Dendritic cell treated with granulocyte-macrophage colony-stimulating factor and Interleukin-4, amounts not matched to agents 40 ng/mL and 50 ng/mL, for 4 days (primary cell): ENCODE data around the gene C1orf53.
"Not testable (repeated sequence)": the region's sequence is repeated elsewhere in the genome, so short reads cannot be mapped to it uniquely, and the experiment has no call there.

Source experiments
- H3K27ac Mint-ChIP-seq: one replicate; pipeline ENCODE4 v1.8.0; 2022; ENCODE audit warnings: mild to moderate bottlenecking, mixed read lengths
- H3K27me3 Mint-ChIP-seq: one replicate; pipeline ENCODE4 v1.8.0; 2022; ENCODE audit warnings: mild to moderate bottlenecking, mixed read lengths
- H3K36me3 Mint-ChIP-seq: one replicate; pipeline ENCODE4 v1.8.0; 2022; ENCODE audit warnings: low read depth, mixed read lengths
- H3K4me1 Mint-ChIP-seq: one replicate; pipeline ENCODE4 v1.8.0; 2022; ENCODE audit warnings: low read depth, mixed read lengths
- H3K4me3 Mint-ChIP-seq: one replicate; pipeline ENCODE4 v1.8.0; 2022; ENCODE audit warnings: mild to moderate bottlenecking, moderate library complexity, mixed read lengths
- H3K9me3 Mint-ChIP-seq: one replicate; pipeline ENCODE4 v1.8.0; 2022; ENCODE audit warnings: mixed read lengths
- intact Hi-C: fragments of 100-400 bp; cut with micrococcal nuclease; formaldehyde crosslinking; loops from one replicate; pipeline ENCODE4 v1.15.0; 2022

The C1orf53 gene

GRCh38 chr1:197902454-197903195 is at the start of gene C1orf53:
C1orf53 (plus strand) TSS chr1:197902630; CDS start chr1:197902650, 20 bp downstream.
- Mint-ChIP-seq H3K9me3 (no peaks in the 10 kb centered on the region), H3K27me3 (peaks cover 50% of the 10 kb centered on the region), H3K36me3 (no peaks in the 10 kb centered on the region), H3K4me3 (peak within 1 kb of the TSS; percentile 83), H3K27ac (peak within 1 kb of the TSS; percentile 88), H3K4me1 (peaks cover 12% of the 10 kb centered on the region)
- intact Hi-C loops = no loop called here

- H3K27me3 Mint-ChIP-seq, intact Hi-C loops, H3K9me3 Mint-ChIP-seq, H3K27ac Mint-ChIP-seq, H3K4me3 Mint-ChIP-seq, H3K36me3 Mint-ChIP-seq: not testable (repeated sequence)
- H3K4me1 Mint-ChIP-seq = peaks cover 14% of the 10 kb centered on the region
Measured at GRCh38 chr1:197855751-197856150, 46.7 kb upstream of the C1orf53 start.

GRCh38 chr1:197857477-197857876 is 45.0 kb upstream of the C1orf53 start:
- peaks cover 5% of the 10 kb centered on the region for H3K4me1 Mint-ChIP-seq
- no peaks in the 10 kb centered on the region for H3K27me3 Mint-ChIP-seq
- H3K36me3 Mint-ChIP-seq = no peaks in the 10 kb centered on the region
- no peak overlapping the region for H3K27ac Mint-ChIP-seq
- intact Hi-C loops = no loop called here
- no peak overlapping the region for H3K4me3 Mint-ChIP-seq
- H3K9me3 Mint-ChIP-seq = no peaks in the 10 kb centered on the region

GRCh38 chr1:197859024-197859423 is 43.4 kb upstream of the C1orf53 start:
- Mint-ChIP-seq H3K9me3 (no peaks in the 10 kb centered on the region), H3K27me3 (no peaks in the 10 kb centered on the region), H3K36me3 (no peaks in the 10 kb centered on the region), H3K4me1 (peaks cover 5% of the 10 kb centered on the region), H3K27ac (no peak overlapping the region), H3K4me3 (no peak overlapping the region)
- intact Hi-C loops = no loop called here

GRCh38 chr1:197862221-197862620 is 40.2 kb upstream of the C1orf53 start:
- intact Hi-C loops = loop anchor here (10.0 kb wide), 1 partner anchor 97 kb away; no protein-coding TSS in a partner anchor
- Mint-ChIP-seq H3K27me3 (no peaks in the 10 kb centered on the region), H3K27ac (no peak overlapping the region), H3K9me3 (no peaks in the 10 kb centered on the region), H3K4me1 (peaks cover 9% of the 10 kb centered on the region), H3K4me3 (no peak overlapping the region), H3K36me3 (no peaks in the 10 kb centered on the region)

- no peaks in the 10 kb centered on the region for H3K36me3 Mint-ChIP-seq
- H3K27ac Mint-ChIP-seq = no peak overlapping the region
- H3K4me1 Mint-ChIP-seq = peaks cover 7% of the 10 kb centered on the region
- H3K4me3 Mint-ChIP-seq = no peak overlapping the region
- no peaks in the 10 kb centered on the region for H3K27me3 Mint-ChIP-seq
- no peaks in the 10 kb centered on the region for H3K9me3 Mint-ChIP-seq
- intact Hi-C loops = loop anchor here (10.0 kb wide), 1 partner anchor 98 kb away; no protein-coding TSS in a partner anchor
Measured at GRCh38 chr1:197862671-197863070, 39.8 kb upstream of the C1orf53 start.

- Mint-ChIP-seq H3K4me3 (no peak overlapping the region), H3K27me3 (no peaks in the 10 kb centered on the region), H3K9me3 (no peaks in the 10 kb centered on the region), H3K27ac (no peak overlapping the region), H3K36me3 (no peaks in the 10 kb centered on the region), H3K4me1 (peaks cover 7% of the 10 kb centered on the region)
- intact Hi-C loops = loop anchor here (5.0 to 10.0 kb wide), 4 partner anchors 84 to 339 kb away; no protein-coding TSS in a partner anchor
Measured at GRCh38 chr1:197865809-197866208, 36.6 kb upstream of the C1orf53 start.

GRCh38 chr1:197868751-197869489 is 33.5 kb upstream of the C1orf53 start:
- intact Hi-C loops = loop anchor here (2.0 to 10.0 kb wide), 5 partner anchors 87 to 342 kb away; no protein-coding TSS in a partner anchor
- H3K36me3 Mint-ChIP-seq = no peaks in the 10 kb centered on the region
- H3K9me3 Mint-ChIP-seq = peaks cover 15% of the 10 kb centered on the region
- peaks cover 7% of the 10 kb centered on the region for H3K4me1 Mint-ChIP-seq
- no peak overlapping the region for H3K27ac Mint-ChIP-seq
- no peak overlapping the region for H3K4me3 Mint-ChIP-seq
- H3K27me3 Mint-ChIP-seq = no peaks in the 10 kb centered on the region

- intact Hi-C loops = loop anchor here (2.0 to 10.0 kb wide), 5 partner anchors 87 to 342 kb away; no protein-coding TSS in a partner anchor
- Mint-ChIP-seq H3K9me3 (peaks cover 15% of the 10 kb centered on the region), H3K4me1 (peaks cover 7% of the 10 kb centered on the region), H3K36me3 (no peaks in the 10 kb centered on the region), H3K4me3 (no peak overlapping the region), H3K27me3 (no peaks in the 10 kb centered on the region), H3K27ac (no peak overlapping the region)
Measured at GRCh38 chr1:197869490-197870077, 32.8 kb upstream of the C1orf53 start.

- no peak overlapping the region for H3K27ac Mint-ChIP-seq
- no peaks in the 10 kb centered on the region for H3K36me3 Mint-ChIP-seq
- H3K27me3 Mint-ChIP-seq = no peaks in the 10 kb centered on the region
- intact Hi-C loops = no loop called here
- peaks cover 28% of the 10 kb centered on the region for H3K9me3 Mint-ChIP-seq
- no peak overlapping the region for H3K4me3 Mint-ChIP-seq
- H3K4me1 Mint-ChIP-seq = peaks cover 6% of the 10 kb centered on the region
Measured at GRCh38 chr1:197876894-197877293, 25.5 kb upstream of the C1orf53 start.

- H3K27ac Mint-ChIP-seq, intact Hi-C loops, H3K4me1 Mint-ChIP-seq, H3K27me3 Mint-ChIP-seq, H3K4me3 Mint-ChIP-seq, H3K36me3 Mint-ChIP-seq: not testable (repeated sequence)
- H3K9me3 Mint-ChIP-seq = peaks cover 27% of the 10 kb centered on the region
Measured at GRCh38 chr1:197880385-197880784, 22.0 kb upstream of the C1orf53 start.

GRCh38 chr1:197882241-197882640 is 20.2 kb upstream of the C1orf53 start:
- H3K27ac Mint-ChIP-seq, H3K27me3 Mint-ChIP-seq, H3K4me1 Mint-ChIP-seq, intact Hi-C loops, H3K4me3 Mint-ChIP-seq, H3K36me3 Mint-ChIP-seq: not testable (repeated sequence)
- peaks cover 18% of the 10 kb centered on the region for H3K9me3 Mint-ChIP-seq

- Mint-ChIP-seq H3K36me3 (no peaks in the 10 kb centered on the region), H3K27me3 (no peaks in the 10 kb centered on the region), H3K4me1 (peaks cover 6% of the 10 kb centered on the region), H3K27ac (no peak overlapping the region), H3K9me3 (peaks cover 8% of the 10 kb centered on the region), H3K4me3 (no peak overlapping the region)
- intact Hi-C loops = no loop called here
Measured at GRCh38 chr1:197884173-197884572, 18.3 kb upstream of the C1orf53 start.

GRCh38 chr1:197890936-197891335 is 11.5 kb upstream of the C1orf53 start:
- no peaks in the 10 kb centered on the region for H3K36me3 Mint-ChIP-seq
- intact Hi-C loops = no loop called here
- no peak overlapping the region for H3K27ac Mint-ChIP-seq
- H3K9me3 Mint-ChIP-seq = peaks cover 7% of the 10 kb centered on the region
- H3K27me3 Mint-ChIP-seq = peaks cover 2% of the 10 kb centered on the region
- no peak overlapping the region for H3K4me3 Mint-ChIP-seq
- no peaks in the 10 kb centered on the region for H3K4me1 Mint-ChIP-seq
